ENCODE data around the gene TMEM63B.

Gene TMEM63B

GRCh38 chr6:44101832-44102231, 25.5 kb upstream of the TMEM63B start:
- Histone ChIP-seq H3K9me3 (ENCODE audit: low read length) (no peaks in the 10 kb centered on the region), H3K36me3 (ENCODE audit: insufficient read depth, low read length) (peaks cover 30% of the 10 kb centered on the region), H2AFZ (ENCODE audit: low read depth, low read length) (no peak overlapping the region), H3K4me1 (ENCODE audit: insufficient read depth, low read length) (peaks cover 16% of the 10 kb centered on the region), H3K27me3 (ENCODE audit: insufficient read depth, low read length) (no peaks in the 10 kb centered on the region), H3K4me3 (ENCODE audit: low read length) (no peak overlapping the region)

DNA sequence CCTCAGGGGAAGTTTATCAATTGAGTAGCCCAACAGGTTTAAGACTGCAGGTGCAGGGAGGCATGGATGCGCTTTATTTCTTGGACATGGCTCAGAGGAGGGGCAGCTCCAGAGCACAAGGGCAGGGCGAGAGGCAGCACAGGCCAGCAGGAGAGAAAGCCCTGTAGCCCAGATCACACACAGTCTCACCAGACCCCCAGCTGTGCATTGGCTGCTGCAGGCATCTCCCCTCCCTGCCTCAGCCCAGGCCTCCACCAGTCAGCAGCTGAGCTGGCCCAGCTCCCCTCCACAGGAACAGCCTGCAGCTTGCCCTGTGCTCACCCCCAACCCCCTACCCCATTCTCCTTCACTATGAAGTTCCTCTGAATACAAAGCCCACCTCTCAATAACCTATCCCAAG, 24.8 kb upstream of the TMEM63B start:
- H3K36me3 ChIP-seq (ENCODE audit: insufficient read depth, low read length) = peaks cover 34% of the 10 kb centered on the region

DNA sequence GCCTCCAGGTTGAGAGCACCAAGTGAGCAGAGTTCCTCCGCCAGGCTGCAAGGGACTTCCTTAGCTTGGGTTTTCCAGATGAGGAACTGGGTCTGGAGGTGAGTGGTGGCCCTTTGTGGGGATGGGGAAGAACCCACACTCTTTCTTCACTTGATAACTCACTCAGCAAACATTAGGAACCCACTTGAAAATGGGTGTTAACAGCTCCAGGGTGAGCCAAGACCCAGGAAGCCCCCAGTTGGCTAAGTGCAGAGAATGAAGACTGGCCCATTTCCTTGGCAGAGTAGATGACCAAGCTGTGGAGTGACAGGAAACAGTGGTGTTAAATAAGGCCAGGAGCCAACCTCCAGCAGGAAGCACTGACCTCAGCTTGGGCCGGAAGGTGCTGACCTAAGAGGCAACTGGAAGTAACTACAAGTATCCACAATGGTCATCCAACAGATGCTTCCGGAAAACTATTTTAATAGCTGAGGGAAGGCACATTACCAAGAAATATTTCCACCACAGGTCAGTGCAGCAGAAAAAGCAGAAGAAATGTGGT, 22.8 kb upstream of the TMEM63B start:
- Histone ChIP-seq H2AFZ (ENCODE audit: low read depth, low read length) (no peak overlapping the region), H3K4me3 (ENCODE audit: low read length) (no peak overlapping the region), H3K36me3 (ENCODE audit: insufficient read depth, low read length) (peaks cover 46% of the 10 kb centered on the region), H3K9me3 (ENCODE audit: low read length) (no peaks in the 10 kb centered on the region), H3K4me1 (ENCODE audit: insufficient read depth, low read length) (peaks cover 16% of the 10 kb centered on the region), H3K27me3 (ENCODE audit: insufficient read depth, low read length) (no peaks in the 10 kb centered on the region)

More for the DNA sequence above, 24.8 kb upstream of the TMEM63B start:
- Histone ChIP-seq H3K9me3 (ENCODE audit: low read length) (no peaks in the 10 kb centered on the region), H3K4me3 (ENCODE audit: low read length) (no peak overlapping the region), H3K27me3 (ENCODE audit: insufficient read depth, low read length) (no peaks in the 10 kb centered on the region), H2AFZ (ENCODE audit: low read depth, low read length) (no peak overlapping the region), H3K4me1 (ENCODE audit: insufficient read depth, low read length) (peaks cover 16% of the 10 kb centered on the region)

DNA sequence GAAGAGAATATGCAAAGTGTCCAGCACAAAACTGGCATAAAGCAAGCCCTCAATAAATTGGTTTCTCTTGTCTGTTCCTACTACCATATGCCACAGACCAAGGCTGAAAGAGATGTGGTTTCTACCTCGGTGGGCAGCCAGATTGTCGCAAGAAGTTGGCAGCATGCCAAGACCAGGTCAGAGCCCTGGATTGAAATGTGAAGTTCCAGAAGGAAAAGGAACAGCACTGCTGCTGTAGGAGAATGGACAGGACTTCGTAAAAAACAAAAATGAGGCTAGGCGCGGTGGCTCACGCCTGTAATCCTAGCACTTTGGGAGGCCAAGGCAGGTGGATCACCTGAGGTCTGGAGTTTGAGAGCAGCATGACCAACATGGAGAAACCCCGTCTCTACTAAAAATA, 22.2 kb upstream of the TMEM63B start:
- no peaks in the 10 kb centered on the region for H3K27me3 ChIP-seq (ENCODE audit: insufficient read depth, low read length)
- peaks cover 16% of the 10 kb centered on the region for H3K4me1 ChIP-seq (ENCODE audit: insufficient read depth, low read length)
- H2AFZ ChIP-seq (ENCODE audit: low read depth, low read length) = no peak overlapping the region
- H3K9me3 ChIP-seq (ENCODE audit: low read length) = no peaks in the 10 kb centered on the region
- H3K4me3 ChIP-seq (ENCODE audit: low read length) = no peak overlapping the region
- peaks cover 48% of the 10 kb centered on the region for H3K36me3 ChIP-seq (ENCODE audit: insufficient read depth, low read length)

DNA sequence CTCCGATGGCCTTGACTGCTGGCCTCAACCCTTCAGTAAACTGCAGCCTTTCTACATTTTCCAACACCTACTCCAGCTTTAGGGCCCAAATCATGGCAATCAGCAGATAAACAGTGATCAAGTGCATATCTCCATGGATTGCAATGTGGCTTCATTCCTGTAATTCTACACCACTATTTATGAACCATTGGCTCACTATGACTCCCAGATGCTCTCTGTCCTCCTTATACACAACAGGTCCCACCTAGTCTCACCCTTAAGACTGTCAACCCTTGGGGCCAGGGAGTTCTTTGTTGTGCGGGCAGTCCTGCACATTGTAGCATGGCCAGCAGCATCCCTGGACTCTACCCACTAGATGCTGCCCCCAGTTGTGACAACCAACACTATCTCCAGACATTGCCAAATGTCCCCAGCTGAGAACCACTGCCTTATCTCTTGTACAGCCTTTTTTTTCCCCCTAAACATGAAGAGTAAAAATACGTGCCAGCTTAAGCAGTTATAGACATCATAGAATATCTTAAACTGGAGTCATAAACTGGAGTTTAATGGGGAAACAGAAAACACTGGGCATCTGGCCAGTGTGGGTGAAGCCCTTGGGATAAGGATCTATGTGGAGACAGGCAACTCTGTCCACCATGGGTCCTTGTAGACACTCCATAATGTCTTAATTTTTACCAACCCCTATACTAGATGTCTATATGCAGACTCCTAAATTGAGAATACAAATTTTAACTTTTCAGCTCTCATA, 21.2 kb upstream of the TMEM63B start:
- peaks cover 58% of the 10 kb centered on the region for H3K36me3 ChIP-seq (ENCODE audit: insufficient read depth, low read length)
- no peak overlapping the region for H3K4me3 ChIP-seq (ENCODE audit: low read length)
- H3K27me3 ChIP-seq (ENCODE audit: insufficient read depth, low read length) = no peaks in the 10 kb centered on the region
- no peaks in the 10 kb centered on the region for H3K9me3 ChIP-seq (ENCODE audit: low read length)
- H3K4me1 ChIP-seq (ENCODE audit: insufficient read depth, low read length) = peaks cover 16% of the 10 kb centered on the region
- no peak overlapping the region for H2AFZ ChIP-seq (ENCODE audit: low read depth, low read length)

GRCh38 chr6:44107017-44107416, 20.3 kb upstream of the TMEM63B start:
- H3K36me3 ChIP-seq (ENCODE audit: insufficient read depth, low read length) = peaks cover 66% of the 10 kb centered on the region
- H3K9me3 ChIP-seq (ENCODE audit: low read length) = no peaks in the 10 kb centered on the region
- no peak overlapping the region for H3K4me3 ChIP-seq (ENCODE audit: low read length)
- H3K27me3 ChIP-seq (ENCODE audit: insufficient read depth, low read length) = no peaks in the 10 kb centered on the region
- H3K4me1 ChIP-seq (ENCODE audit: insufficient read depth, low read length) = peaks cover 14% of the 10 kb centered on the region
- H2AFZ ChIP-seq (ENCODE audit: low read depth, low read length) = no peak overlapping the region

DNA sequence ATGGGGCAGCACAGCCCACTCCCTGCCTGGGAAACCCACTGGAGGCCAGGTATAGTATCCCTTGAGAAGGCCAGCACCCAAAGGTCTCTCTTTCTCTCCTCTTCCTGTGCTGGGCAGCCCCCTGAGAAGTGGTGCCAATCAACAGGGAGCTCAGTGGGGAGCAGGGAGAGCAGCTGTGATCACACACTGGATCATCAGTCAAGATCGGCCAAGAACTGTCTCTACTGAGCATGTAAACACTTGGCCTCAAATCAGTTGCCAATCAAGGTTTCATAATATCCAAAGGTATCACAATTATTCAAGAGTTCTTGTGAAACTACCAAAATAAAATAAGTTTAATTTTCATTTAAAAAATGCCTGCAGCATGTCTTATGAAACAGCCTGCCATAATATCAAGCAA, 18.9 kb upstream of the TMEM63B start:
- H3K9me3 ChIP-seq (ENCODE audit: low read length) = no peaks in the 10 kb centered on the region
- no peaks in the 10 kb centered on the region for H3K27me3 ChIP-seq (ENCODE audit: insufficient read depth, low read length)
- no peaks in the 10 kb centered on the region for H3K4me1 ChIP-seq (ENCODE audit: insufficient read depth, low read length)
- no peak overlapping the region for H2AFZ ChIP-seq (ENCODE audit: low read depth, low read length)
- peaks cover 72% of the 10 kb centered on the region for H3K36me3 ChIP-seq (ENCODE audit: insufficient read depth, low read length)
- no peak overlapping the region for H3K4me3 ChIP-seq (ENCODE audit: low read length)

DNA sequence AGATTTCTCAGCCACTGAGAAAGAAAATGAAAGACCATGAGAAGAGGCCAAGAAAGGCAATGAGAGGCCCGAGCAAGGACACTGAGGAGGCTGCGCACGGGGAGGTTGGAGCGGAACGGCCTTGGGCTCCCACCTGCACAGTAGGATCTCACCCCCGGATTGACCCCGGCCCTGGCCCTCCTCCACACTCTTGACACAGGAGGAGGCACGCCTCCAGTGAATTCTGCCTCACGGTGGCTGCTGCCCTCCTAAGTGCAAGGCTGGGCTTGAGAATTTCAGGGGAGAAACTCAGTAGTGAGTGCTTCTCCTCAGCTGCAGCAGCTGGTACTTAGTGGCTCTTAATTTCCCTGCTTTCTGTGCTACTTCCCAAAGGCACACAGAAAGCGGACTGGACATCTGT, 18.1 kb upstream of the TMEM63B start:
- H3K4me1 ChIP-seq (ENCODE audit: insufficient read depth, low read length) = no peaks in the 10 kb centered on the region
- H3K4me3 ChIP-seq (ENCODE audit: low read length) = no peak overlapping the region
- H3K36me3 ChIP-seq (ENCODE audit: insufficient read depth, low read length) = peaks cover 74% of the 10 kb centered on the region
- H3K27me3 ChIP-seq (ENCODE audit: insufficient read depth, low read length) = no peaks in the 10 kb centered on the region
- no peaks in the 10 kb centered on the region for H3K9me3 ChIP-seq (ENCODE audit: low read length)
- H2AFZ ChIP-seq (ENCODE audit: low read depth, low read length) = no peak overlapping the region

- no peak overlapping the region for H2AFZ ChIP-seq (ENCODE audit: low read depth, low read length)
- no peaks in the 10 kb centered on the region for H3K4me1 ChIP-seq (ENCODE audit: insufficient read depth, low read length)
- H3K36me3 ChIP-seq (ENCODE audit: insufficient read depth, low read length) = peaks cover 69% of the 10 kb centered on the region
- H3K9me3 ChIP-seq (ENCODE audit: low read length) = no peaks in the 10 kb centered on the region
- no peaks in the 10 kb centered on the region for H3K27me3 ChIP-seq (ENCODE audit: insufficient read depth, low read length)
- no peak overlapping the region for H3K4me3 ChIP-seq (ENCODE audit: low read length)
These were observed 17.2 kb upstream of the TMEM63B start for GRCh38 chr6:44110005-44110676.

DNA sequence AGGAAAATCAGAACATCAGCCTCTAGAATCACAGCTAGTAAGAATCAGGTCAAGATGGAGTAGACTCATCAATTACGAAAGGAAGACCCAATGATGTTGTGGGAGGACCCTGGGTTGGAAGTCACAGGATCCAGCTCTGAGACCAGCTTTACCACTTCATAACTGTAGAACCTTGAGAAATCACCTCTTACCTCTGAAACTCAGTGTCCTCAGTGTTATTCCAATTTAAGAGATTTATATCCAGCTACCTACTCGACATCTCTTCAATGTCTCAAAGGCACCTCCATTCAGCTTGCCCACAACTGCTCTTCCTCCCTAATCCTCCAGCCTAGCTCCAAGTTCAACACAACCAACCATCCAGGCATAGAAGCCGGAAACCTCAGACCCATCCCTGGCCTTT, 16.4 kb upstream of the TMEM63B start:
- H3K4me1 ChIP-seq (ENCODE audit: insufficient read depth, low read length) = no peaks in the 10 kb centered on the region
- H3K27me3 ChIP-seq (ENCODE audit: insufficient read depth, low read length) = no peaks in the 10 kb centered on the region
- H3K4me3 ChIP-seq (ENCODE audit: low read length) = no peak overlapping the region
- H3K9me3 ChIP-seq (ENCODE audit: low read length) = no peaks in the 10 kb centered on the region
- no peak overlapping the region for H2AFZ ChIP-seq (ENCODE audit: low read depth, low read length)
- peaks cover 72% of the 10 kb centered on the region for H3K36me3 ChIP-seq (ENCODE audit: insufficient read depth, low read length)

GRCh38 chr6:44111434-44112417, 15.6 kb upstream of the TMEM63B start:
- Histone ChIP-seq H3K4me1 (ENCODE audit: insufficient read depth, low read length) (no peaks in the 10 kb centered on the region), H2AFZ (ENCODE audit: low read depth, low read length) (no peak overlapping the region), H3K4me3 (ENCODE audit: low read length) (no peak overlapping the region), H3K27me3 (ENCODE audit: insufficient read depth, low read length) (no peaks in the 10 kb centered on the region), H3K9me3 (ENCODE audit: low read length) (no peaks in the 10 kb centered on the region), H3K36me3 (ENCODE audit: insufficient read depth, low read length) (peaks cover 68% of the 10 kb centered on the region)

DNA sequence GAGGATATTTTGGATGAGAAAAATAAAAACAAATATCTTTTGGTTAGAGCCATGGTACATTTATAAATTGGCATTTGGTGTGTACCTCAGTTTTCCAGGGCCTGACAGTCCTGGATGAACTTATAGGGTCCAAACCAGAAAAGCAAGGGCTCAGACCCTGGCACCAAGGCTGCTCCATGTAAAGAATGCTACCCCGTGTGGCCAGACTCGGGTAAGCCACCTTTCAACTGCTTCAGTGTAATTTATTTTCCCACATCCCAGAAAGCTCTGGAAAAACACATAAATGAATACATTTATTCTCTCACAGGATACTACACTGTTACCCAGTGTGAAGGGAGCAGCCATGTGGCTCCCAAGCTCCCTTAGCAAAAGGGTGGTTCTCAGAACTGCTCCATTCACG, 13.9 kb upstream of the TMEM63B start:
- H3K4me1 ChIP-seq (ENCODE audit: insufficient read depth, low read length) = no peaks in the 10 kb centered on the region
- no peak overlapping the region for H3K4me3 ChIP-seq (ENCODE audit: low read length)
- H2AFZ ChIP-seq (ENCODE audit: low read depth, low read length) = no peak overlapping the region
- no peaks in the 10 kb centered on the region for H3K9me3 ChIP-seq (ENCODE audit: low read length)
- peaks cover 57% of the 10 kb centered on the region for H3K36me3 ChIP-seq (ENCODE audit: insufficient read depth, low read length)
- no peaks in the 10 kb centered on the region for H3K27me3 ChIP-seq (ENCODE audit: insufficient read depth, low read length)

- H3K36me3 ChIP-seq (ENCODE audit: insufficient read depth, low read length) = peaks cover 43% of the 10 kb centered on the region
- no peaks in the 10 kb centered on the region for H3K27me3 ChIP-seq (ENCODE audit: insufficient read depth, low read length)
- no peaks in the 10 kb centered on the region for H3K4me1 ChIP-seq (ENCODE audit: insufficient read depth, low read length)
- H2AFZ ChIP-seq (ENCODE audit: low read depth, low read length) = no peak overlapping the region
- H3K9me3 ChIP-seq (ENCODE audit: low read length) = no peaks in the 10 kb centered on the region
- H3K4me3 ChIP-seq (ENCODE audit: low read length) = no peak overlapping the region
These were observed 11.5 kb upstream of the TMEM63B start for GRCh38 chr6:44115866-44116265.
